ENCODE data around the gene UNC5CL. TPM values are rescaled to one million over a fixed set of nuclear protein-coding genes. Genes with fewer than 3 reads are reported as not detected.

Gene UNC5CL
- total and polyA plus RNA-seq, 11 donors = 0.21 to 1.1 (median 0.50) TPM

- peaks cover 0 to 7% (median 0%) of the 10 kb centered on the region in 12 donors for H3K4me1 ChIP-seq
- TF ChIP-seq CTCF (IDR thresholded peaks at IDR 0.05) = no peak
- TF ChIP-seq POLR2A (IDR thresholded peaks at IDR 0.05) = no peak
- ATAC-seq = no peak
- H3K27ac ChIP-seq = no peak overlapping the region
- H3K4me3 ChIP-seq = no peak overlapping the region
- no peaks in the 10 kb centered on the region for H3K27me3 ChIP-seq
- intact Hi-C loops (cut with DNase I) = no loop called here
- WGBS, 4 donors = 95 to 100% (median 97%) methylated on average over 3 of the region's 3 CpGs
- no peaks in the 10 kb centered on the region for H3K36me3 ChIP-seq
- no peak for DNase-seq
- no peaks in the 10 kb centered on the region for H3K9me3 ChIP-seq
These were observed 4.1 kb upstream of the UNC5CL start for GRCh38 chr6:41043151-41043550.

GRCh38 chr6:41042226-41043055 lies 3.4 kb upstream of the UNC5CL start, which contains the start of gene TSPO2:
TSPO2 (plus strand) TSS chr6:41042467; CDS start chr6:41042986, 519 bp downstream.
- no peak for ATAC-seq
- intact Hi-C loops (cut with DNase I) = no loop called here
- 74 to 82% (median 81%) methylated on average over 10 of the region's 10 CpGs for WGBS, 4 donors

DNA sequence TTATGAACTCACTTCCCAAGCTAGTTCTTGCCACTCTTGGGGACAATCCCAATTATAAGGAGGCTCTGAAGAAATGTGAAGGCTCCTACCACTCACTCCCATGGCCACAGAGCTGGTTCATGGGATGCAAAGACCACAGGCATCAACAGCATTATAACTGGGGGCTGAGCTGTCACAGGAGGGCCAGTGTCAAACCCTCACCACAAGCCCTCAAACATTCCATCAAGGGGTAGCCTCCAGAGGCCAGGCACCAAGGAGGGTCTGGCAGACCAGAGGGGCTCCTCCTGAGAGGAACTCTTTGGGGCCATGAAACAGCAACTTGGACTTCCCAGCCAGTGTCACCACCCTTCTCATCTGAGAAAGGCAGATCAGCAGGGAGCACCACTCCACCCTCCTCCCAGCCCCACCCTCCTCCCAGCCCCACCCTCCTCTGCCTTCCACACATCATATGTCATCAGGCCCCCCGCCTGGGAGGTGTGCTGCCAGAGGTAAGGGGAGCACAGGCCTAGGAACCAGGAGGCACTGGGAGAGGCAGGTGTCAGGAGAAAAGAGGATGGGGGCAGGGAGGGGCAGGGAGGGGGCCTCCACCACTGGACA lies 2.0 kb upstream of the UNC5CL start:
- peaks cover 0 to 7% (median 0%) of the 10 kb centered on the region in 12 donors for H3K4me1 ChIP-seq
- no peaks in the 10 kb centered on the region for H3K36me3 ChIP-seq
- intact Hi-C loops (cut with DNase I) = no loop called here
- no peak for DNase-seq
- no peak for ATAC-seq
- no peak for TF ChIP-seq CTCF (IDR thresholded peaks at IDR 0.05)
- no peak for TF ChIP-seq POLR2A (IDR thresholded peaks at IDR 0.05)
- no peak overlapping the region for H3K27ac ChIP-seq
- no peaks in the 10 kb centered on the region for H3K9me3 ChIP-seq
- H3K27me3 ChIP-seq = no peaks in the 10 kb centered on the region
- H3K4me3 ChIP-seq = no peak overlapping the region
- WGBS, 4 donors = 88 to 97% (median 92%) methylated on average over 1 of the region's 1 CpG

More at GRCh38 chr6:41042226-41043055, 3.4 kb upstream of the UNC5CL start, which contains the start of gene TSPO2:
- Histone ChIP-seq H3K4me3 (no peak within 1 kb of the TSS), H3K4me1 (peaks cover 0 to 7% (median 0%) of the 10 kb centered on the region in 12 donors), H3K36me3 (no peaks in the 10 kb centered on the region), H3K9me3 (no peaks in the 10 kb centered on the region), H3K27me3 (no peaks in the 10 kb centered on the region), H3K27ac (no peak within 1 kb of the TSS)
- no peak for TF ChIP-seq POLR2A (IDR thresholded peaks at IDR 0.05)
- no peak for TF ChIP-seq CTCF (IDR thresholded peaks at IDR 0.05)
- DNase-seq = no peak

Data from heart left ventricle (tissue), 16 donors.